Neural cell (in vitro differentiated cells): ENCODE measurements around the gene IQSEC1.

ENCODE experiments used
- EP300 ChIP-seq: fragments of 450-650 bp; conservative IDR thresholded peaks from 2 replicates; pipeline ENCODE4 v1.6.1; 2014; ENCODE audit warnings: antibody characterized with exemption, mild to moderate bottlenecking, moderate library complexity; ENCODE audit not compliant: poor library complexity, severe bottlenecking
- SMC3 ChIP-seq: fragments of 450-650 bp; conservative IDR thresholded peaks from 2 replicates; pipeline ENCODE4 v1.6.1; 2014; ENCODE audit warnings: antibody characterized with exemption, mild to moderate bottlenecking, moderate library complexity; ENCODE audit not compliant: poor library complexity
- TAF1 ChIP-seq: IDR thresholded peaks from 2 replicates; pipeline ENCODE4 v1.6.1; 2012; ENCODE audit warnings: low read depth
- TF ChIP-seq, protein P1 (sequence below): fragments of 450-650 bp; IDR thresholded peaks from 2 replicates; pipeline ENCODE4 v1.5.1; 2014; ENCODE audit warnings: antibody characterized with exemption, mild to moderate bottlenecking, moderate library complexity; ENCODE audit not compliant: poor library complexity, severe bottlenecking
- TF ChIP-seq, protein P2 (sequence below): IDR thresholded peaks from 2 replicates; pipeline ENCODE4 v1.6.1; 2012; ENCODE audit warnings: borderline replicate concordance

DNA sequence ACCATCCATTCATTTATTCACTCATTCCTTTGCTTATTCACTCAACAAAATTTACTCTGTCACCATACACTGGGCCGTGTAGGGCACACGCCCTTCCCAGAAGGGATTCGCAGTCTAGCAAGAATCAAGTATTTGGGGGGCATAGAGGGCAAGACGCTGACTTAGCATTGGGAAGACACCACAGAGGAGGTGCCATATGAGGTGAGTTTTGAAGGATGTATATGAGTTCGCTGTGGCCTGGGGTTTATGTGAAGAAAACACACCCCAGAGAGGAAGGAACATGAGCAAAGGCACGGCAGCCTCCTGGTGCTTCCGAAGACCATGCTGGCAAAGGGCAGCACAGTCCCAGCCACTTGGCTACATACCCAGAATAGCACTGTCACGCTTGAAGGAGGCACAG, 23.1 kb upstream of the IQSEC1 start:
- TF ChIP-seq, protein P1, sequence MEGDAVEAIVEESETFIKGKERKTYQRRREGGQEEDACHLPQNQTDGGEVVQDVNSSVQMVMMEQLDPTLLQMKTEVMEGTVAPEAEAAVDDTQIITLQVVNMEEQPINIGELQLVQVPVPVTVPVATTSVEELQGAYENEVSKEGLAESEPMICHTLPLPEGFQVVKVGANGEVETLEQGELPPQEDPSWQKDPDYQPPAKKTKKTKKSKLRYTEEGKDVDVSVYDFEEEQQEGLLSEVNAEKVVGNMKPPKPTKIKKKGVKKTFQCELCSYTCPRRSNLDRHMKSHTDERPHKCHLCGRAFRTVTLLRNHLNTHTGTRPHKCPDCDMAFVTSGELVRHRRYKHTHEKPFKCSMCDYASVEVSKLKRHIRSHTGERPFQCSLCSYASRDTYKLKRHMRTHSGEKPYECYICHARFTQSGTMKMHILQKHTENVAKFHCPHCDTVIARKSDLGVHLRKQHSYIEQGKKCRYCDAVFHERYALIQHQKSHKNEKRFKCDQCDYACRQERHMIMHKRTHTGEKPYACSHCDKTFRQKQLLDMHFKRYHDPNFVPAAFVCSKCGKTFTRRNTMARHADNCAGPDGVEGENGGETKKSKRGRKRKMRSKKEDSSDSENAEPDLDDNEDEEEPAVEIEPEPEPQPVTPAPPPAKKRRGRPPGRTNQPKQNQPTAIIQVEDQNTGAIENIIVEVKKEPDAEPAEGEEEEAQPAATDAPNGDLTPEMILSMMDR: no peak
- no peak for TF ChIP-seq TAF1
- TF ChIP-seq, protein P2, sequence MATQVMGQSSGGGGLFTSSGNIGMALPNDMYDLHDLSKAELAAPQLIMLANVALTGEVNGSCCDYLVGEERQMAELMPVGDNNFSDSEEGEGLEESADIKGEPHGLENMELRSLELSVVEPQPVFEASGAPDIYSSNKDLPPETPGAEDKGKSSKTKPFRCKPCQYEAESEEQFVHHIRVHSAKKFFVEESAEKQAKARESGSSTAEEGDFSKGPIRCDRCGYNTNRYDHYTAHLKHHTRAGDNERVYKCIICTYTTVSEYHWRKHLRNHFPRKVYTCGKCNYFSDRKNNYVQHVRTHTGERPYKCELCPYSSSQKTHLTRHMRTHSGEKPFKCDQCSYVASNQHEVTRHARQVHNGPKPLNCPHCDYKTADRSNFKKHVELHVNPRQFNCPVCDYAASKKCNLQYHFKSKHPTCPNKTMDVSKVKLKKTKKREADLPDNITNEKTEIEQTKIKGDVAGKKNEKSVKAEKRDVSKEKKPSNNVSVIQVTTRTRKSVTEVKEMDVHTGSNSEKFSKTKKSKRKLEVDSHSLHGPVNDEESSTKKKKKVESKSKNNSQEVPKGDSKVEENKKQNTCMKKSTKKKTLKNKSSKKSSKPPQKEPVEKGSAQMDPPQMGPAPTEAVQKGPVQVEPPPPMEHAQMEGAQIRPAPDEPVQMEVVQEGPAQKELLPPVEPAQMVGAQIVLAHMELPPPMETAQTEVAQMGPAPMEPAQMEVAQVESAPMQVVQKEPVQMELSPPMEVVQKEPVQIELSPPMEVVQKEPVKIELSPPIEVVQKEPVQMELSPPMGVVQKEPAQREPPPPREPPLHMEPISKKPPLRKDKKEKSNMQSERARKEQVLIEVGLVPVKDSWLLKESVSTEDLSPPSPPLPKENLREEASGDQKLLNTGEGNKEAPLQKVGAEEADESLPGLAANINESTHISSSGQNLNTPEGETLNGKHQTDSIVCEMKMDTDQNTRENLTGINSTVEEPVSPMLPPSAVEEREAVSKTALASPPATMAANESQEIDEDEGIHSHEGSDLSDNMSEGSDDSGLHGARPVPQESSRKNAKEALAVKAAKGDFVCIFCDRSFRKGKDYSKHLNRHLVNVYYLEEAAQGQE: no peak
- no peak for TF ChIP-seq SMC3
- TF ChIP-seq EP300: no peak
